ENCODE measurements around the gene SF3B2.
"Not testable (repeated sequence)": the region's sequence is repeated elsewhere in the genome, so short reads cannot be mapped to it uniquely, and the experiment has no call there.

Gene SF3B2

GRCh38 chr11:66051766-66052663 lies at the start of gene SF3B2:
Gene SF3B2 (plus strand): TSS chr11:66052364. CDS start chr11:66052385, 21 bp downstream.
- peak; percentile 98 for DNase-seq

GRCh38 chr11:66002648-66003225 lies 49.4 kb upstream of the SF3B2 start:
- DNase-seq = no peak

GRCh38 chr11:66003291-66003690 lies 48.9 kb upstream of the SF3B2 start:
- DNase-seq = no peak

GRCh38 chr11:66004186-66004585 lies 48.0 kb upstream of the SF3B2 start:
- no peak for DNase-seq

GRCh38 chr11:66006134-66006890 lies 45.9 kb upstream of the SF3B2 start:
- no peak for DNase-seq

GRCh38 chr11:66006891-66007176 lies 45.3 kb upstream of the SF3B2 start:
- no peak for DNase-seq

- DNase-seq = no peak
These were observed 44.9 kb upstream of the SF3B2 start for GRCh38 chr11:66007201-66007634.

- DNase-seq = no peak
These were observed 44.1 kb upstream of the SF3B2 start for GRCh38 chr11:66008095-66008467.

- DNase-seq = no peak
These were observed 43.6 kb upstream of the SF3B2 start for GRCh38 chr11:66008468-66009101.

GRCh38 chr11:66010036-66010435 lies 42.1 kb upstream of the SF3B2 start:
- DNase-seq = not testable (repeated sequence)

GRCh38 chr11:66011239-66011784 lies 40.9 kb upstream of the SF3B2 start:
- DNase-seq = no peak

GRCh38 chr11:66011785-66012303 lies 40.3 kb upstream of the SF3B2 start, which contains the start of gene CST6:
Gene CST6 (plus strand): TSS chr11:66012008. CDS start chr11:66012045, 37 bp downstream.
- DNase-seq = no peak

GRCh38 chr11:66012371-66012945 lies 39.7 kb upstream of the SF3B2 start:
- no peak for DNase-seq

- DNase-seq = no peak
These were observed 39.0 kb upstream of the SF3B2 start for GRCh38 chr11:66012946-66013761.

GRCh38 chr11:66013762-66014100 lies 38.4 kb upstream of the SF3B2 start:
- DNase-seq = no peak

- no peak for DNase-seq
These were observed 37.2 kb upstream of the SF3B2 start for GRCh38 chr11:66014804-66015453.

- DNase-seq = no peak
These were observed 36.7 kb upstream of the SF3B2 start for GRCh38 chr11:66015454-66015881.

GRCh38 chr11:66015936-66016792 lies 36.0 kb upstream of the SF3B2 start:
- DNase-seq = no peak

GRCh38 chr11:66016793-66017177 lies 35.4 kb upstream of the SF3B2 start:
- no peak for DNase-seq

- no peak for DNase-seq
These were observed 34.8 kb upstream of the SF3B2 start for GRCh38 chr11:66017321-66017720.

Data from midbrain (tissue), 1 donor.